ENCODE results near the gene TAPT1. TPM values are rescaled to one million over a fixed set of nuclear protein-coding genes. Genes with fewer than 3 reads are reported as not detected.

TAPT1 gene
- total RNA-seq, 1 experiment from 2014 or later: 23.7 TPM

DNA sequence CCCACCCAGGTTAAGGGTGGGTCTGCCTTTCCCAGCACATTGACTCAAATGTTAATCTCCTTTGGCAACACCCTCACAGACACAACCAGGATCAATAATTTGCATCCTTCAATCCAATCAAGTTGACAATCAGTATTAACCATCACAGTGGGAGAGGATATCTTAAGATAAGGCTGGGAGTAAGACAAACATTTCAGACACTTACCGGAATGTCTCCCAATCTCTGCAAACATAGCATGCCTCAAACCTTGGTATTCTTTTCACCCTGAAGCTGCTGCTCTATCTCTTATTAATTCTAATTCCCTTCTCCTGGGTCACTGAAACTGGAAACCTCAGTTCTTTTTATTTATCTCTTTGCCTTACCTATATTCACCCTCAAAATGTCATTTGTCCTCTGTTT lies 19.0 kb upstream of the TAPT1 start:
- Histone ChIP-seq H3K27me3 (replicated peaks; ENCODE audit: control insufficient read depth, insufficient read depth, low read length) (no peaks in the 10 kb centered on the region), H3K4me3 (ENCODE audit: low read depth, low read length) (no peak overlapping the region), H3K4me1 (peaks cover 40% of the 10 kb centered on the region), H3K9me3 (no peaks in the 10 kb centered on the region), H3K36me3 (ENCODE audit: control insufficient read depth, insufficient read depth, low read length) (no peaks in the 10 kb centered on the region; the same call in 1 of the 2 replicates)
- Mint-ChIP-seq H3K4me1 (ENCODE audit: low read depth, unreplicated experiment) (peaks cover 42% of the 10 kb centered on the region), H3K9me3 (ENCODE audit: unreplicated experiment) (no peaks in the 10 kb centered on the region), H3K27me3 (ENCODE audit: insufficient read depth, unreplicated experiment) (no peaks in the 10 kb centered on the region), H3K36me3 (ENCODE audit: insufficient read depth, unreplicated experiment) (peaks cover 12% of the 10 kb centered on the region), H3K4me3 (ENCODE audit: unreplicated experiment) (no peak overlapping the region), H3K27ac (ENCODE audit: unreplicated experiment) (peak overlapping the region; percentile 72)
- no peak for DNase-seq
- BruUV-seq (replicated peaks): no TSS peak
- no peak for TF ChIP-seq CTCF (IDR thresholded peaks at IDR 0.05; ENCODE audit: insufficient read depth in 1 of 2, low read depth in 1 of 2, low read length in 1 of 2, severe bottlenecking in 1 of 2, unreplicated experiment in 1 of 2)
- ChIA-PET CTCF (no interaction called here), POLR2A (no interaction called here)
- intact Hi-C loops (cut with micrococcal nuclease; ENCODE audit: unreplicated experiment): loop anchor here (1.0 kb wide), 1 partner anchor 17 kb away; no protein-coding TSS in a partner anchor

- no peaks in the 10 kb centered on the region for H3K9me3 Mint-ChIP-seq (ENCODE audit: unreplicated experiment)
These were observed 17.0 kb upstream of the TAPT1 start for GRCh38 chr4:16243285-16243684.

DNA sequence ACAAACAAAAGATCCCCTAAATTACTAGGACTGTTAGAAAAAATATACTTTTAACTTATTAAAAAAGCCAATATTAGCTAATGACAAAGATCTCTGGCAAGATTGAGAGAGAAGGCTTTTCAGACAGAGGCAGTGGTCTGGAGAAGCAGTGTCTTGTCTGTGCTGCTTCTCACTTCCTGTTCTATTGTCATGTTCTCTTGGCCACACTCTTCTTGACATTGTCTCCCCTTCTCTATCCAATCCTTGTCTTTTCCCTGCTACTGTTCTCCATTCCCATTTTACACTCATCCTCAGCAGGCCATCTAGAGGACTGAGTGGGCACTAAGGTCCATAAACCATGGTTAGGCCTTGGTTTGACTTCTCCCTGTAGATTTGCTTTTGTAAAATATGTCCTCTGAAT lies 14.0 kb upstream of the TAPT1 start:
- Mint-ChIP-seq H3K9me3 (ENCODE audit: unreplicated experiment) (no peaks in the 10 kb centered on the region), H3K27ac (ENCODE audit: unreplicated experiment) (no peak overlapping the region), H3K4me1 (ENCODE audit: low read depth, unreplicated experiment) (peaks cover 9% of the 10 kb centered on the region), H3K27me3 (ENCODE audit: insufficient read depth, unreplicated experiment) (no peaks in the 10 kb centered on the region), H3K36me3 (ENCODE audit: insufficient read depth, unreplicated experiment) (no peaks in the 10 kb centered on the region), H3K4me3 (ENCODE audit: unreplicated experiment) (no peak overlapping the region)
- ChIA-PET POLR2A (no interaction called here), CTCF (no interaction called here)
- Histone ChIP-seq H3K4me1 (peaks cover 13% of the 10 kb centered on the region), H3K9me3 (peaks cover 2% of the 10 kb centered on the region; the same call in 1 of the 2 replicates), H3K27me3 (replicated peaks; ENCODE audit: control insufficient read depth, insufficient read depth, low read length) (no peaks in the 10 kb centered on the region), H3K36me3 (ENCODE audit: control insufficient read depth, insufficient read depth, low read length) (no peaks in the 10 kb centered on the region), H3K4me3 (ENCODE audit: low read depth, low read length) (no peak overlapping the region)
- TF ChIP-seq CTCF (IDR thresholded peaks at IDR 0.05; ENCODE audit: insufficient read depth in 1 of 2, low read depth in 1 of 2, low read length in 1 of 2, severe bottlenecking in 1 of 2, unreplicated experiment in 1 of 2): no peak
- no peak for DNase-seq
- intact Hi-C loops (cut with micrococcal nuclease; ENCODE audit: unreplicated experiment): no loop called here
- BruUV-seq (replicated peaks): no TSS peak

More at GRCh38 chr4:16243285-16243684, 17.0 kb upstream of the TAPT1 start:
- POLR2A ChIA-PET: no interaction called here
- intact Hi-C loops (cut with micrococcal nuclease; ENCODE audit: unreplicated experiment): no loop called here
- H3K4me3 Mint-ChIP-seq (ENCODE audit: unreplicated experiment): no peak overlapping the region
- H3K27me3 Mint-ChIP-seq (ENCODE audit: insufficient read depth, unreplicated experiment): no peaks in the 10 kb centered on the region
- TF ChIP-seq CTCF (IDR thresholded peaks at IDR 0.05; ENCODE audit: insufficient read depth in 1 of 2, low read depth in 1 of 2, low read length in 1 of 2, severe bottlenecking in 1 of 2, unreplicated experiment in 1 of 2): no peak
- no peaks in the 10 kb centered on the region for H3K27me3 ChIP-seq (replicated peaks; ENCODE audit: control insufficient read depth, insufficient read depth, low read length)
- H3K4me3 ChIP-seq (ENCODE audit: low read depth, low read length): no peak overlapping the region
- H3K27ac Mint-ChIP-seq (ENCODE audit: unreplicated experiment): no peak overlapping the region
- CTCF ChIA-PET: no interaction called here
- H3K36me3 ChIP-seq (ENCODE audit: control insufficient read depth, insufficient read depth, low read length): no peaks in the 10 kb centered on the region
- no peaks in the 10 kb centered on the region for H3K9me3 ChIP-seq
- peaks cover 26% of the 10 kb centered on the region for H3K4me1 ChIP-seq
- H3K4me1 Mint-ChIP-seq (ENCODE audit: low read depth, unreplicated experiment): peaks cover 30% of the 10 kb centered on the region
- DNase-seq: no peak
- no TSS peak for BruUV-seq (replicated peaks)
- H3K36me3 Mint-ChIP-seq (ENCODE audit: insufficient read depth, unreplicated experiment): peaks cover 6% of the 10 kb centered on the region
